Breast epithelium (tissue), 3 donors: ENCODE measurements around the gene HIF1A.

Experiments used
- POLR2A ChIP-seq: fragments of 450-650 bp; IDR thresholded peaks from one replicate; pipeline ENCODE4 v1.6.1; 2016; ENCODE audit warnings: antibody characterized with exemption, mild to moderate bottlenecking, moderate library complexity
- TF ChIP-seq, protein P1 (sequence below), 3 donors: fragments of 450-650 bp; IDR thresholded peaks; one replicate each; pipeline ENCODE4 v1.5.1; 2016 to 2017; ENCODE audit warnings: antibody characterized with exemption in 3 of 3, mild to moderate bottlenecking in 3 of 3, moderate library complexity in 3 of 3

DNA sequence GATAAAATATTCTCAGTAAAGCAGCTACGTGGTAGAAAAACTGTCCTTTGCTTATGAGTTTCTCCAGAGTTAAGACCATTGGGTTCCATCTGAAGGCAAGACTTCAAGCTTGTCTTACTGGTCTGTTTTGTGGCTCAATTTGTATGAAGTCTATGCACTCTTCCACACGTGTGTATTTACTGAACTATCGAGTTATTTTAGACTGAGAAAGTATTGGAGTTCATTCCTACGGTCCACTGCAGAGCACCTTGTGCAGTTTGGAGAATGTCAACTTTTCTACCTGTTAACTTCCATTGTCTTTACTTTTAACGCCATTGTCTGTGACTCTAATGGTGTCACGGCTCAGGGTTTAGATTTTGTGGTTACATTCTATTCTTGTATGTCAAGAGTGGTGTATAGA lies 3.7 kb downstream of the HIF1A start:
- TF ChIP-seq, protein P1, sequence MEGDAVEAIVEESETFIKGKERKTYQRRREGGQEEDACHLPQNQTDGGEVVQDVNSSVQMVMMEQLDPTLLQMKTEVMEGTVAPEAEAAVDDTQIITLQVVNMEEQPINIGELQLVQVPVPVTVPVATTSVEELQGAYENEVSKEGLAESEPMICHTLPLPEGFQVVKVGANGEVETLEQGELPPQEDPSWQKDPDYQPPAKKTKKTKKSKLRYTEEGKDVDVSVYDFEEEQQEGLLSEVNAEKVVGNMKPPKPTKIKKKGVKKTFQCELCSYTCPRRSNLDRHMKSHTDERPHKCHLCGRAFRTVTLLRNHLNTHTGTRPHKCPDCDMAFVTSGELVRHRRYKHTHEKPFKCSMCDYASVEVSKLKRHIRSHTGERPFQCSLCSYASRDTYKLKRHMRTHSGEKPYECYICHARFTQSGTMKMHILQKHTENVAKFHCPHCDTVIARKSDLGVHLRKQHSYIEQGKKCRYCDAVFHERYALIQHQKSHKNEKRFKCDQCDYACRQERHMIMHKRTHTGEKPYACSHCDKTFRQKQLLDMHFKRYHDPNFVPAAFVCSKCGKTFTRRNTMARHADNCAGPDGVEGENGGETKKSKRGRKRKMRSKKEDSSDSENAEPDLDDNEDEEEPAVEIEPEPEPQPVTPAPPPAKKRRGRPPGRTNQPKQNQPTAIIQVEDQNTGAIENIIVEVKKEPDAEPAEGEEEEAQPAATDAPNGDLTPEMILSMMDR (IDR thresholded peaks at IDR 0.05) = no peak
- TF ChIP-seq POLR2A = no peak
